Naive B cell (primary cell): Measurements from ENCODE around the gene OTOP2. TPM values are rescaled to one million over a fixed set of nuclear protein-coding genes. Genes with fewer than 3 reads are reported as not detected.
A peak's percentile ranks its signal among the peaks of the same experiment; 100 is the strongest.

ENCODE experiments used
- ATAC-seq, 2 donors: fragments of 150-1000 bp; cut with Tn5 transposase; 2 replicates each; pipeline ENCODE4 v1.10.0; 2021; ENCODE audit warnings: low read depth in 2 of 2, mild to moderate bottlenecking in 2 of 2, moderate library complexity in 2 of 2
- DNase-seq: peaks from one replicate; pipeline ENCODE4 v3.0.0; 2022
- H3K27ac Mint-ChIP-seq, 6 donors: one replicate each; pipeline ENCODE4 v1.8.0; 2020 to 2022; ENCODE audit warnings: mild to moderate bottlenecking in 6 of 6, mixed read lengths in 6 of 6, moderate library complexity in 5 of 6, inconsistent platforms in 2 of 6
- H3K27me3 Mint-ChIP-seq, 3 donors: one replicate each; pipeline ENCODE4 v1.8.0; 2021 to 2022; ENCODE audit warnings: mixed read lengths in 3 of 3, mild to moderate bottlenecking in 1 of 3
- H3K36me3 Mint-ChIP-seq, 2 donors: one replicate each; pipeline ENCODE4 v1.8.0; 2020 to 2022; ENCODE audit warnings: mixed read lengths in 2 of 2, inconsistent platforms in 1 of 2, mild to moderate bottlenecking in 1 of 2
- H3K4me1 Mint-ChIP-seq, 3 donors: one replicate each; pipeline ENCODE4 v1.8.0; 2020 to 2022; ENCODE audit warnings: mixed read lengths in 3 of 3, inconsistent platforms in 1 of 3, mild to moderate bottlenecking in 1 of 3, moderate library complexity in 1 of 3
- H3K4me3 Mint-ChIP-seq, 8 donors: one replicate each; pipeline ENCODE4 v1.8.0; 2020 to 2022; ENCODE audit warnings: mild to moderate bottlenecking in 8 of 8, mixed read lengths in 8 of 8, moderate library complexity in 8 of 8, inconsistent platforms in 2 of 8
- H3K9me3 Mint-ChIP-seq, 7 donors: one replicate each; pipeline ENCODE4 v1.8.0; 2020 to 2022; ENCODE audit warnings: mixed read lengths in 7 of 7, mild to moderate bottlenecking in 5 of 7, inconsistent platforms in 2 of 7, moderate library complexity in 1 of 7
- polyA plus RNA-seq, 6 donors: library from polyadenylated mRNA; unstranded; fragments of 300-500 nt; fragmentation: Illumina TruSeq; gene quantifications; one replicate each; pipeline ENCODE4 v1.2.3, GENCODE V29; 2021; ENCODE audit warnings: low read depth in 6 of 6

Gene OTOP2
- polyA plus RNA-seq, 6 donors from 2014 or later, result not detected

DNA sequence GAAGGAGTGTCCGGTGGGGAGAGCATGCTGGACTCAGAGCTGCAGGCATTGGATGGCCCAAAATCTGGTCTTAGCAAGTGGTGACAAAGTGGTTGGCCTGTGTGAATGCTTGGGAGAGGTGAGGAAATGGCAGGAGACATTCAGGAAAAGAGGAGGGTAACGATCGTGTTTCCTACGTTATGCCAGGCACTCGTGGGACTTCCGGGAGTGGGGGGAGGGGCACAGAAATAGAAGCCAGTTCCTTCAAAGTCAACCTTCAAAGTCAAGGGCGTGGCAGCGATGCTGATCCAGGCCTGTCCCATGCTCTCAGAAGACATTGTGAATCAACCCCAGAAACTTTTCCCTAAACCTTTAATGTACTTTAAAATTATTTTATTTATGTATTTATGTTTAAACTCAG, 15.5 kb downstream of the OTOP2 start:
- no peak for ATAC-seq
- H3K36me3 Mint-ChIP-seq, result no peaks in the 10 kb centered on the region
- no peak for DNase-seq
- H3K4me1 Mint-ChIP-seq, result peaks cover 0 to 3% (median 0%) of the 10 kb centered on the region in 3 donors
- no peak overlapping the region for H3K27ac Mint-ChIP-seq
- peaks cover 36 to 77% (median 69%) of the 10 kb centered on the region in 3 donors for H3K27me3 Mint-ChIP-seq
- no peak overlapping the region for H3K4me3 Mint-ChIP-seq
- no peaks in the 10 kb centered on the region for H3K9me3 Mint-ChIP-seq

DNA sequence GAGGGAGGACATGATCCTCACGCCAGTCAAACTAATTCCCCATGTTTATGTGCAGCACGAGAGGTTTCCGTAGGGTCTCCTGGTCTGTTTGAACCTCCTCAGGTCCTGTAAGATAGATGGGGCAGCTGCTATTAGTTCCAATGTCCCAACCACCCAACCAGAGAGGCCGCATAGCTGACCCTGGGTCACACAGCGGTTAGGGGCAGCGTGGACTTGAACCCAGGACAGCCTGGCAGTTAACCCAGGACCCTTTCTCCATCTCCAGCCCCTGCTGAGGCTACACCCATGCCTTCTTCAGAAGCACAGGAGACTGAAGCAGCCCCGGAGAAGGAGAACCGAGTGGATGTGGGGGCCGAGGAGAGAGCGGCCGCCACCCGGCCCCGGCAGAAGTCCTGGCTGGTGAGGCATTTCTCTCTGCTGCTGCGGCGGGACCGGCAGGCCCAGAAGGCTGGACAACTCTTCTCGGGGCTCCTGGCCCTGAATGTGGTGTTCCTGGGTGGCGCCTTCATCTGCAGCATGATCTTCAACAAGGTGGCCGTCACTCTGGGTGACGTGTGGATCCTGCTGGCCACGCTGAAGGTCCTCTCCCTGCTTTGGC, 17.2 kb downstream of the OTOP2 start:
- Mint-ChIP-seq H3K27me3 (peaks cover 31 to 76% (median 60%) of the 10 kb centered on the region in 3 donors), H3K4me1 (no peaks in the 10 kb centered on the region)

DNA sequence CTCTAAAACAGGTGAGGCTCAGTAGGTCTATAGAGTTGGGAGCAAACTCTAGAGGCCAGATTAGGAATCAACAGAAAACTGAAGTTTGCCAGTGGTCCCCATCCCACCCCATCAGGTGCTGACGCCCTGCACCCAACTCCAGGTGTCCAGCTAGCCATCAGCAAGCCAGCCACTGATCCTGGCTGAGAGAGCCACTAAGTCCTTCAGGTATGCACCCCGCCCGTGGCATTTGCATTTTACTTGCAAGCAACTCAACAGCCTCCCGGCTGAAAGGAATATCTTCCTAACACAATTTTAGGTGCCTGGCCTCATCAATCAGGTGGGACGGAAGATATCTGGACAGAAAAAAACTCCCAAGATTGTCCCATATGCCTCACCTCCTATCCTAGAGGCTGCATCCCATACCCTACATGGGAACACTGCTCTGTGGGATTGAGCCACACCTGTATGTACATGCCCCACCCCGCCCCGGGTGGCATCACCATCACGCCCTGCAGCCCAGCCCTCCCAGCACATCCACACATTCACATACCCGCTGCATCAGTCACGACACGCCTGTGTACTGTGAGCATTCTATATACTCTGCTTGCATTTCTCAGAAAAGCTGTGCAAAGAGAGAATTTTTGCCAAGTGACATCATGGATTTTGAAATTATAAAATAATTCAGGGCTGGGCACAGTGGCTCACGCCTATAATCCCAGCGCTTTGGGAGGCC, 19.9 kb downstream of the OTOP2 start:
- no peak for DNase-seq
- no peak overlapping the region for H3K4me3 Mint-ChIP-seq
- H3K27me3 Mint-ChIP-seq, result peaks cover 22 to 67% (median 45%) of the 10 kb centered on the region in 3 donors
- ATAC-seq, result no peak
- no peaks in the 10 kb centered on the region for H3K36me3 Mint-ChIP-seq
- no peaks in the 10 kb centered on the region for H3K4me1 Mint-ChIP-seq
- peak overlapping the region in 1 of 6 donors; percentile 6 for H3K27ac Mint-ChIP-seq
- H3K9me3 Mint-ChIP-seq, result no peaks in the 10 kb centered on the region

More for the DNA sequence above, 17.2 kb downstream of the OTOP2 start:
- H3K4me3 Mint-ChIP-seq, result peak overlapping the region in 1 of 8 donors; percentile 60
- ATAC-seq, result no peak
- DNase-seq, result no peak
- H3K9me3 Mint-ChIP-seq, result no peaks in the 10 kb centered on the region
- no peak overlapping the region for H3K27ac Mint-ChIP-seq
- no peaks in the 10 kb centered on the region for H3K36me3 Mint-ChIP-seq

DNA sequence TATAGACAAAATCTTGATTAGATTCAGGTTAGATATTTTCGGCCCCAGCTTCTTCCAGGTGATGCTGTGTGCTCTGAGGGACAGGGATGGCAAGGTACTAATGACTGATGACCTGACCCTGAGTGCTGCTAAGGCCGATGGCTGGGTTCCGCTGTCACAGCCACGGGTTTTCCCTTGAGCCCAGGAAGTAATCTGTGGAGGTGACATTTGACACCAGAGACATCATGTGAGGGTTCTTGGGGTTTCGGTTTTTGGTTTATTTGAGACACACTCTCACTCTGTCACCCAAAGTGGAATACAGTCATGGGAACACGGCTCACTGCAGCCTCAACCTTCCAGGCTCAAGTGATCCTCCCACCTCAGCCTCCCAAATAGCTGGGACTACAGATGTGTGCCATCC, 21.5 kb downstream of the OTOP2 start:
- Mint-ChIP-seq H3K27me3 (peaks cover 15 to 67% (median 34%) of the 10 kb centered on the region in 3 donors), H3K27ac (no peak overlapping the region), H3K36me3 (no peaks in the 10 kb centered on the region), H3K4me1 (no peaks in the 10 kb centered on the region), H3K4me3 (no peak overlapping the region), H3K9me3 (no peaks in the 10 kb centered on the region)
- no peak for DNase-seq
- ATAC-seq, result no peak

GRCh38 chr17:74946641-74947040, 22.6 kb downstream of the OTOP2 start:
- no peak for DNase-seq
- H3K36me3 Mint-ChIP-seq, result no peaks in the 10 kb centered on the region
- no peak overlapping the region for H3K4me3 Mint-ChIP-seq
- no peak overlapping the region for H3K27ac Mint-ChIP-seq
- no peaks in the 10 kb centered on the region for H3K4me1 Mint-ChIP-seq
- H3K27me3 Mint-ChIP-seq, result peaks cover 11 to 64% (median 27%) of the 10 kb centered on the region in 3 donors
- H3K9me3 Mint-ChIP-seq, result no peaks in the 10 kb centered on the region
- no peak for ATAC-seq

GRCh38 chr17:74947041-74947754, 23.1 kb downstream of the OTOP2 start:
- Mint-ChIP-seq H3K36me3 (no peaks in the 10 kb centered on the region), H3K4me1 (no peaks in the 10 kb centered on the region), H3K4me3 (no peak overlapping the region), H3K27me3 (peaks cover 6 to 60% (median 22%) of the 10 kb centered on the region in 3 donors), H3K9me3 (no peaks in the 10 kb centered on the region), H3K27ac (no peak overlapping the region)
- DNase-seq, result no peak
- no peak for ATAC-seq

DNA sequence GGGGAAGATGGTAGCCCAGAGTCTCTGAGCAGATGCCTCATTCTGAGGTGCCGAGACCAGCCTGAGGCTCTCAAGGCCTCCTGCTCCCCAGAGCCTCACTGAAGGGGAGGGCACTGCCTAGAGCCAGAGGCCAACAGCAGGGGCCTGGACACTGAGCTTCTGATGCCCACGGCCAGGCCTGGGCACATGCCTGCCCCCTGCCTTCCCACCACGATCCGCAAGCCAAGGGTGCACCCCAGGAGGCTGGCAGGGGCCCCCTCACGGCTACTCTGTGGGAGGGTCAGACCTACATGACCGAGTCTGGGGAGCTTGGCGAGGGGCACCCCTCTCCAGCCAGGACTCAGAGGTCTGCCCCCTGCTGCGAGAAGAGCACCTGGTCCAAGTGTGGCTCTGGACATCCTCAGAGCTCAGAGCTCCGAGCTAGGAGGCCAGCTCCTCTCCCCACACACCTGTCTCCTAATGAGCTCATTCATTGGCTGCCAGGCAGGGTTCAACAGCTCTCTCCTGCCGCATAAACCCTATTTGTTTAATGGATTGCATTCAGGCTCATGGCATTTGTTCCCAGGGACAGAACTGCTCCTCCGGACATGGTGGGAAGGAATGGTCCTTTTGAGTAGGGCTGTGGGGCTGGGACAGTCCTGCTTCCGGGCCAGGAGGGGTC, 25.5 kb downstream of the OTOP2 start:
- peaks cover 6 to 56% (median 22%) of the 10 kb centered on the region in 3 donors for H3K27me3 Mint-ChIP-seq
- no peak overlapping the region for H3K27ac Mint-ChIP-seq
- H3K4me1 Mint-ChIP-seq, result no peaks in the 10 kb centered on the region
- ATAC-seq (no peak), DNase-seq (no peak)
- no peaks in the 10 kb centered on the region for H3K9me3 Mint-ChIP-seq
- H3K36me3 Mint-ChIP-seq, result no peaks in the 10 kb centered on the region
- H3K4me3 Mint-ChIP-seq, result peak overlapping the region in 1 of 8 donors; percentile 29

DNA sequence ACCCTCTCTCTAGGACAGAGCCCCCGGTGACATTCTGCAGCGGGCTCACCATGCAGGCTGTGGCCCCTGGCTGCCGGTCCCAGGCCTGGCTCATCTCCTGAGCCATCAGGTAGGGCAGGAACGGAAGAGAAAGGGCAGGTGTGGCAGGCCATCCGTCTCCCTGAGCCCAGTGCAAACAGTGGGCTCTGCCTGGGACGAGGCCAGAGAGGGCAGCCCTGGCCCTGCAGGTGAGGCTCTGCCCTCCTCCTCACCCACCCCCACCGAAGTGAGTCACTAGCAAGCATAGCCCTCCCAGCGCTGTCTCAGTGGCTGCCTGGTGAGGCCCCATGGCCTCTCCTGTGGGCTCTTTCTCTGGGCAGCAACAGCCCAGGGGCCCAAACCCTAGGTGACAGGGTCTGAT, 26.1 kb downstream of the OTOP2 start:
- H3K9me3 Mint-ChIP-seq, result no peaks in the 10 kb centered on the region
- DNase-seq, result no peak
- peaks cover 6 to 58% (median 22%) of the 10 kb centered on the region in 3 donors for H3K27me3 Mint-ChIP-seq
- H3K36me3 Mint-ChIP-seq, result no peaks in the 10 kb centered on the region
- H3K4me3 Mint-ChIP-seq, result no peak overlapping the region
- no peak for ATAC-seq
- no peak overlapping the region for H3K27ac Mint-ChIP-seq
- H3K4me1 Mint-ChIP-seq, result no peaks in the 10 kb centered on the region

DNA sequence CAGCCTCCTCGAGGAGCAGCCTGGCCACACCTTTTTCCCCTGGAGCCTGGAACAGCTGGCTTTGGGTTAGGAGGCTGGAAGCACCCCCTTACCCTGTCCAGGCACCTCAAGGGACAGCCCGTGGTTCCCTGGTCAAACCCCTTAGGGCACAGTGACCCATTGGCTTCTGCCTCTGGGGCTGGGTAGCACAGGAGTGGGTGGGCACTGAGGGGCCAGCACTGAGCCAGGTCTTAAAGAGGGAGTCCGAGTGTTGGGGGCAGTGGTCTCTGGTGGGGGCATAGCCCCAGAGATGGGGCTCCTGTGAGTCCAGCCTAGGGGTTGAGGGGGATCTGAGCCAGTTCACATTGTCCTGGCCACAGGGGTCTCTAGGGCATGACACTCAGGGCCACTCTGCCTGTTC, 27.0 kb downstream of the OTOP2 start:
- Mint-ChIP-seq H3K27ac (no peak overlapping the region), H3K36me3 (no peaks in the 10 kb centered on the region), H3K4me3 (no peak overlapping the region), H3K9me3 (no peaks in the 10 kb centered on the region), H3K27me3 (peaks cover 6 to 57% (median 22%) of the 10 kb centered on the region in 3 donors), H3K4me1 (no peaks in the 10 kb centered on the region)
- no peak for ATAC-seq
- DNase-seq, result no peak

GRCh38 chr17:74951680-74952421, 27.8 kb downstream of the OTOP2 start:
- Mint-ChIP-seq H3K4me1 (no peaks in the 10 kb centered on the region), H3K4me3 (no peak overlapping the region), H3K27me3 (peaks cover 6 to 58% (median 22%) of the 10 kb centered on the region in 3 donors), H3K27ac (no peak overlapping the region), H3K36me3 (no peaks in the 10 kb centered on the region), H3K9me3 (no peaks in the 10 kb centered on the region)
- ATAC-seq, result no peak
- DNase-seq, result no peak

GRCh38 chr17:74952431-74953133, 28.5 kb downstream of the OTOP2 start:
- DNase-seq (no peak), ATAC-seq (no peak)
- Mint-ChIP-seq H3K4me3 (no peak overlapping the region), H3K4me1 (no peaks in the 10 kb centered on the region), H3K36me3 (no peaks in the 10 kb centered on the region), H3K27me3 (peaks cover 4 to 51% (median 22%) of the 10 kb centered on the region in 3 donors), H3K27ac (no peak overlapping the region), H3K9me3 (no peaks in the 10 kb centered on the region)

GRCh38 chr17:74953134-74953687, 29.1 kb downstream of the OTOP2 start:
- Mint-ChIP-seq H3K4me3 (no peak overlapping the region), H3K36me3 (no peaks in the 10 kb centered on the region), H3K9me3 (no peaks in the 10 kb centered on the region), H3K4me1 (no peaks in the 10 kb centered on the region), H3K27ac (no peak overlapping the region), H3K27me3 (peaks cover 0 to 51% (median 15%) of the 10 kb centered on the region in 3 donors)
- DNase-seq (no peak), ATAC-seq (no peak)
